HuH-7.5 (cell line): ENCODE measurements around the gene CEP20.
"Not testable (repeated sequence)": the region's sequence is repeated elsewhere in the genome, so short reads cannot be mapped to it uniquely, and the experiment has no call there.

Experiments used
- DNase-seq: peaks from one replicate; pipeline ENCODE4 v3.0.0; 2011; ENCODE audit warnings: low spot score

The CEP20 gene

GRCh38 chr16:15857724-15858560 is 30.5 kb downstream of the CEP20 start:
- DNase-seq: no peak

- no peak for DNase-seq
These were observed 31.3 kb downstream of the CEP20 start, which contains the start of gene MYH11 for GRCh38 chr16:15856901-15857698. TSS of gene MYH11 (minus strand) at chr16:15857028. CDS start at chr16:15838252, 18,776 bp downstream.

- no peak for DNase-seq
These were observed 32.2 kb downstream of the CEP20 start for GRCh38 chr16:15856182-15856581.

- no peak for DNase-seq
These were observed 32.7 kb downstream of the CEP20 start for GRCh38 chr16:15855704-15856003.

- no peak for DNase-seq
These were observed 33.3 kb downstream of the CEP20 start for GRCh38 chr16:15854906-15855703.

- no peak for DNase-seq
These were observed 34.3 kb downstream of the CEP20 start for GRCh38 chr16:15854061-15854460.

GRCh38 chr16:15853021-15853420 is 35.4 kb downstream of the CEP20 start:
- DNase-seq: no peak

GRCh38 chr16:15850555-15850954 is 37.8 kb downstream of the CEP20 start:
- DNase-seq: not testable (repeated sequence)

GRCh38 chr16:15849209-15849981 is 39.0 kb downstream of the CEP20 start:
- no peak for DNase-seq

- DNase-seq: no peak
These were observed 40.7 kb downstream of the CEP20 start for GRCh38 chr16:15847611-15848175.

GRCh38 chr16:15846510-15846909 is 41.9 kb downstream of the CEP20 start:
- no peak for DNase-seq

GRCh38 chr16:15843635-15844279 is 44.6 kb downstream of the CEP20 start:
- DNase-seq: no peak

- not testable (repeated sequence) for DNase-seq
These were observed 49.2 kb downstream of the CEP20 start for GRCh38 chr16:15839204-15839603.

- no peak for DNase-seq
These were observed 50.6 kb downstream of the CEP20 start for GRCh38 chr16:15837761-15838160.

GRCh38 chr16:15836965-15837611 is 51.3 kb downstream of the CEP20 start:
- no peak for DNase-seq

- no peak for DNase-seq
These were observed 52.3 kb downstream of the CEP20 start for GRCh38 chr16:15836074-15836473.

GRCh38 chr16:15835136-15835878 is 53.1 kb downstream of the CEP20 start:
- DNase-seq: no peak

GRCh38 chr16:15834502-15834901 is 53.9 kb downstream of the CEP20 start:
- no peak for DNase-seq

GRCh38 chr16:15833541-15833940 is 54.9 kb downstream of the CEP20 start:
- DNase-seq: no peak

GRCh38 chr16:15832241-15832640 is 56.2 kb downstream of the CEP20 start:
- no peak for DNase-seq
